Endothelial cell of umbilical vein (primary cell): ENCODE results near the gene ZNF831. TPM values are rescaled to one million over a fixed set of nuclear protein-coding genes. Genes with fewer than 3 reads are reported as not detected.

Experiments
- BruUV-seq: library from RNA; stranded (reverse); fragments of 400-500 nt; replicated peaks from 2 replicates; lab custom pipeline; 2021; lab: Mats Ljungman, UMichigan
- CTCF ChIA-PET: fragments of 300-600, 350-600 bp; sonication (Branson Sonifier 250); formaldehyde crosslinking; loops from one replicate; lab custom pipeline; 2021; ENCODE audit warnings: antibody characterized with exemption, inconsistent platforms; lab: Charles Lee
- POLR2A ChIA-PET: fragments of 300-600, 350-600 bp; sonication (Branson Sonifier 250); formaldehyde crosslinking; loops from one replicate; lab custom pipeline; 2021; ENCODE audit warnings: antibody characterized with exemption, inconsistent platforms; lab: Charles Lee
- DNase-seq: peaks from one replicate; pipeline ENCODE4 v3.0.0-alpha.2; 2011; ENCODE audit warnings: low read depth, low spot score
- FAIRE-seq: peaks from 2 replicates; lab custom pipeline; 2011; peaks lifted over from hg19 to GRCh38; lab: Jason Lieb, UNC
- H2AFZ ChIP-seq: 2 replicates; pipeline ENCODE4 v1.6.0; 2012; ENCODE audit warnings: low read depth, low read length, control low read depth, inconsistent platforms
- H3K27ac ChIP-seq: 2 replicates; pipeline ENCODE4 v1.5.1; 2011; ENCODE audit warnings: low read depth, mild to moderate bottlenecking, control low read depth, low read length, moderate library complexity; ENCODE audit not compliant: insufficient read depth
- H3K27me3 ChIP-seq, 2 experiments: 2 replicates each; pipeline versions ENCODE4 v1.6.0 to v1.6.1; 2011; ENCODE audit warnings: low read length in 2 of 2, mixed read lengths in 1 of 2; ENCODE audit not compliant: control insufficient read depth in 2 of 2, insufficient read depth in 2 of 2
- H3K36me3 ChIP-seq, 2 experiments: 2 replicates in 1 of 2; 3 replicates in 1 of 2; pipeline ENCODE4 v1.5.1; 2011; ENCODE audit warnings: low read length in 2 of 2, mild to moderate bottlenecking in 1 of 2, moderate library complexity in 1 of 2; ENCODE audit not compliant: control insufficient read depth in 2 of 2, insufficient read depth in 2 of 2; ENCODE audit errors: extremely low read depth in 1 of 2
- H3K4me1 ChIP-seq: 3 replicates; pipeline ENCODE4 v1.5.1; 2011; ENCODE audit warnings: mild to moderate bottlenecking, low read length; ENCODE audit not compliant: control insufficient read depth, insufficient read depth; ENCODE audit errors: extremely low read depth
- H3K4me2 ChIP-seq: 2 replicates; pipeline ENCODE4 v1.6.1; 2011; ENCODE audit warnings: low read length, control low read depth, mixed read lengths; ENCODE audit not compliant: insufficient read depth
- H3K4me3 ChIP-seq, 3 experiments: fragments of 200-600 bp in 1 of 3; sonication (generic), shearing (Covaris generic) in 1 of 3; replicated peaks in 1 of 3; 2 replicates each; pipeline ENCODE4 v1.5.1; 2011 to 2016; ENCODE audit warnings: control low read depth in 3 of 3, low read length in 3 of 3, mild to moderate bottlenecking in 2 of 3, inconsistent platforms in 1 of 3, low read depth in 1 of 3, moderate library complexity in 1 of 3; ENCODE audit not compliant: insufficient read depth in 1 of 3
- H3K79me2 ChIP-seq: 2 replicates; pipeline ENCODE4 v1.6.0; 2012; ENCODE audit warnings: low read length, inconsistent platforms; ENCODE audit not compliant: control insufficient read depth, insufficient read depth
- H3K9ac ChIP-seq: replicated peaks from 2 replicates; pipeline ENCODE3; 2011; ENCODE audit warnings: low read length, control low read depth; ENCODE audit not compliant: insufficient read depth; ENCODE audit errors: extremely low read depth
- H3K9me1 ChIP-seq: replicated peaks from 3 replicates; pipeline ENCODE4 v1.6.0; 2011; ENCODE audit warnings: mild to moderate bottlenecking, low read length; ENCODE audit not compliant: control insufficient read depth, insufficient read depth; ENCODE audit errors: extremely low read depth
- H3K9me3 ChIP-seq: replicated peaks from 2 replicates; pipeline ENCODE4 v1.5.1; 2012; ENCODE audit warnings: low read length, inconsistent platforms; ENCODE audit not compliant: control insufficient read depth, insufficient read depth
- H4K20me1 ChIP-seq: replicated peaks from 2 replicates; pipeline ENCODE3; 2011; ENCODE audit warnings: mild to moderate bottlenecking, low read length; ENCODE audit not compliant: control insufficient read depth, insufficient read depth; ENCODE audit errors: extremely low read depth
- CTCF ChIP-seq, 2 donors: IDR thresholded peaks; 1 replicate in 1 of 2; 2 replicates in 1 of 2; pipeline ENCODE4 v1.5.1; 2011; ENCODE audit warnings: low read length in 2 of 2, mild to moderate bottlenecking in 2 of 2, moderate library complexity in 2 of 2, control low read depth in 1 of 2, inconsistent platforms in 1 of 2, low read depth in 1 of 2; ENCODE audit not compliant: insufficient read depth in 1 of 2; ENCODE audit errors: extremely low read depth in 1 of 2
- FOS ChIP-seq: IDR thresholded peaks from 2 replicates; pipeline ENCODE4 v1.6.1; 2011; ENCODE audit warnings: mild to moderate bottlenecking, low read length, moderate library complexity, borderline replicate concordance; ENCODE audit not compliant: insufficient read depth
- MAX ChIP-seq: IDR thresholded peaks from 2 replicates; pipeline ENCODE4 v1.6.1; 2011; ENCODE audit not compliant: insufficient read depth, insufficient read length
- MYC ChIP-seq: IDR thresholded peaks from one replicate; pipeline ENCODE4 v1.6.1; 2011; ENCODE audit warnings: mild to moderate bottlenecking, low read depth, low read length
- POLR2A ChIP-seq: IDR thresholded peaks from 2 replicates; pipeline ENCODE4 v1.6.1; 2012; ENCODE audit warnings: low read depth, mild to moderate bottlenecking, control low read depth, low read length
- POLR2AphosphoS5 ChIP-seq: IDR thresholded peaks from 2 replicates; pipeline ENCODE4 v1.6.1; 2012; ENCODE audit warnings: low read depth, mild to moderate bottlenecking, control low read depth, low read length, moderate library complexity; ENCODE audit not compliant: insufficient read depth
- dilution Hi-C: fragments of 300-500 bp; cut with MboI; formaldehyde crosslinking; loops from one replicate; pipeline ENCODE4 v1.15.0; 2019; ENCODE audit warnings: low sequenced_read_pairs; ENCODE audit not compliant: extremely low pct_ligation_motif_present
- intact Hi-C: fragments of 100-400 bp; cut with micrococcal nuclease; formaldehyde crosslinking; loops from one replicate; pipeline ENCODE4 v1.10.0; 2022
- polyA plus RNA-seq, 4 experiments: library from polyadenylated mRNA; depleted of rRNA in 3 of 4; stranded (reverse) in 3 of 4; unstranded in 1 of 4; fragments of >200 nt; gene quantifications; 2 replicates each; pipeline versions ENCODE4 v1.2.1 to v1.2.3, GENCODE V29; 2011 to 2012; ENCODE audit warnings: missing spikeins in 1 of 4
- total RNA-seq: library from RNA; stranded (reverse); gene quantifications from 2 replicates; pipeline ENCODE4 v1.2.3, GENCODE V29; 2021

The ZNF831 gene
- total and polyA plus RNA-seq, 2 donors (not counting 3 experiments of a cell fraction or from before 2014, with no cell fraction given) = not detected

GRCh38 chr20:59171986-59172385 lies 8.4 kb downstream of the ZNF831 start:
- FAIRE-seq = no peak
- no TSS peak for BruUV-seq
- Histone ChIP-seq H3K4me3 (no peak overlapping the region), H3K4me2 (no peak overlapping the region), H3K9me1 (no peaks in the 10 kb centered on the region), H3K9ac (no peak overlapping the region), H4K20me1 (no peaks in the 10 kb centered on the region), H3K9me3 (no peaks in the 10 kb centered on the region), H3K79me2 (no peaks in the 10 kb centered on the region), H3K27ac (no peak overlapping the region), H3K36me3 (no peaks in the 10 kb centered on the region), H2AFZ (no peak overlapping the region), H3K27me3 (no peaks in the 10 kb centered on the region), H3K4me1 (no peaks in the 10 kb centered on the region)
- TF ChIP-seq MAX (no peak), CTCF (IDR thresholded peaks at IDR 0.05; ENCODE audit: extremely low read depth in 1 of 2, insufficient read depth in 1 of 2, low read depth in 1 of 2, low read length in 2 of 2) (no peak), POLR2A (no peak), MYC (no peak), POLR2AphosphoS5 (no peak), FOS (no peak)
- CTCF ChIA-PET = no interaction called here
- POLR2A ChIA-PET = no interaction called here
- dilution Hi-C loops (no loop called here), intact Hi-C loops (no loop called here)
- no peak for DNase-seq
